HL-60 (cell line): Measurements from ENCODE around the gene DUSP22.

Experiments
- DNase-seq, 2 experiments: peaks; one replicate each; pipeline ENCODE4 v3.0.0-alpha.2; 2010 to 2020; ENCODE audit warnings: low read depth in 1 of 2, low spot score in 1 of 2
- H3K27ac ChIP-seq: fragments of 250-450 bp; sonication (Bioruptor Pico); replicated peaks from 2 replicates; pipeline ENCODE4 v1.5.1; 2020; ENCODE audit warnings: mild to moderate bottlenecking, moderate library complexity
- H3K27me3 ChIP-seq: fragments of 250-450 bp; sonication (Bioruptor Pico); 2 replicates; pipeline ENCODE4 v1.5.1; 2021; ENCODE audit warnings: mild to moderate bottlenecking, moderate library complexity; ENCODE audit not compliant: insufficient read depth, poor library complexity, severe bottlenecking
- H3K4me3 ChIP-seq: replicated peaks from 2 replicates; pipeline ENCODE4 v1.5.1; 2011; ENCODE audit warnings: mild to moderate bottlenecking, control low read depth, low read length; ENCODE audit not compliant: insufficient read depth
- CTCF ChIP-seq: IDR thresholded peaks from one replicate; pipeline ENCODE4 v1.5.1; 2011; ENCODE audit warnings: low read length, control low read depth, inconsistent platforms; ENCODE audit not compliant: insufficient read depth
- GABPA ChIP-seq: IDR thresholded peaks from 2 replicates; pipeline ENCODE4 v1.6.1; 2012; ENCODE audit warnings: low read depth
- POLR2AphosphoS5 ChIP-seq: IDR thresholded peaks from 2 replicates; pipeline ENCODE4 v1.6.1; 2012; ENCODE audit warnings: low read depth
- SPI1 ChIP-seq: IDR thresholded peaks from 2 replicates; pipeline ENCODE4 v1.6.1; 2012; ENCODE audit warnings: low read depth, mild to moderate bottlenecking, borderline replicate concordance
- TF ChIP-seq, protein P1 (sequence below): IDR thresholded peaks from 2 replicates; pipeline ENCODE4 v1.6.1; 2012; ENCODE audit warnings: low read depth; ENCODE audit not compliant: insufficient replicate concordance

The DUSP22 gene

GRCh38 chr6:328924-329323 is 36.6 kb downstream of the DUSP22 start:
- H3K27me3 ChIP-seq: no peaks in the 10 kb centered on the region
- TF ChIP-seq CTCF (no peak), SPI1 (no peak), GABPA (no peak), POLR2AphosphoS5 (no peak)
- TF ChIP-seq, protein P1, sequence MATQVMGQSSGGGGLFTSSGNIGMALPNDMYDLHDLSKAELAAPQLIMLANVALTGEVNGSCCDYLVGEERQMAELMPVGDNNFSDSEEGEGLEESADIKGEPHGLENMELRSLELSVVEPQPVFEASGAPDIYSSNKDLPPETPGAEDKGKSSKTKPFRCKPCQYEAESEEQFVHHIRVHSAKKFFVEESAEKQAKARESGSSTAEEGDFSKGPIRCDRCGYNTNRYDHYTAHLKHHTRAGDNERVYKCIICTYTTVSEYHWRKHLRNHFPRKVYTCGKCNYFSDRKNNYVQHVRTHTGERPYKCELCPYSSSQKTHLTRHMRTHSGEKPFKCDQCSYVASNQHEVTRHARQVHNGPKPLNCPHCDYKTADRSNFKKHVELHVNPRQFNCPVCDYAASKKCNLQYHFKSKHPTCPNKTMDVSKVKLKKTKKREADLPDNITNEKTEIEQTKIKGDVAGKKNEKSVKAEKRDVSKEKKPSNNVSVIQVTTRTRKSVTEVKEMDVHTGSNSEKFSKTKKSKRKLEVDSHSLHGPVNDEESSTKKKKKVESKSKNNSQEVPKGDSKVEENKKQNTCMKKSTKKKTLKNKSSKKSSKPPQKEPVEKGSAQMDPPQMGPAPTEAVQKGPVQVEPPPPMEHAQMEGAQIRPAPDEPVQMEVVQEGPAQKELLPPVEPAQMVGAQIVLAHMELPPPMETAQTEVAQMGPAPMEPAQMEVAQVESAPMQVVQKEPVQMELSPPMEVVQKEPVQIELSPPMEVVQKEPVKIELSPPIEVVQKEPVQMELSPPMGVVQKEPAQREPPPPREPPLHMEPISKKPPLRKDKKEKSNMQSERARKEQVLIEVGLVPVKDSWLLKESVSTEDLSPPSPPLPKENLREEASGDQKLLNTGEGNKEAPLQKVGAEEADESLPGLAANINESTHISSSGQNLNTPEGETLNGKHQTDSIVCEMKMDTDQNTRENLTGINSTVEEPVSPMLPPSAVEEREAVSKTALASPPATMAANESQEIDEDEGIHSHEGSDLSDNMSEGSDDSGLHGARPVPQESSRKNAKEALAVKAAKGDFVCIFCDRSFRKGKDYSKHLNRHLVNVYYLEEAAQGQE: no peak
- H3K27ac ChIP-seq: no peak overlapping the region
- DNase-seq: no peak
- no peak overlapping the region for H3K4me3 ChIP-seq

GRCh38 chr6:329888-330691 is 37.8 kb downstream of the DUSP22 start:
- Histone ChIP-seq H3K4me3 (no peak overlapping the region), H3K27ac (no peak overlapping the region), H3K27me3 (no peaks in the 10 kb centered on the region)
- TF ChIP-seq POLR2AphosphoS5 (no peak), SPI1 (no peak)
- DNase-seq: no peak

DNA sequence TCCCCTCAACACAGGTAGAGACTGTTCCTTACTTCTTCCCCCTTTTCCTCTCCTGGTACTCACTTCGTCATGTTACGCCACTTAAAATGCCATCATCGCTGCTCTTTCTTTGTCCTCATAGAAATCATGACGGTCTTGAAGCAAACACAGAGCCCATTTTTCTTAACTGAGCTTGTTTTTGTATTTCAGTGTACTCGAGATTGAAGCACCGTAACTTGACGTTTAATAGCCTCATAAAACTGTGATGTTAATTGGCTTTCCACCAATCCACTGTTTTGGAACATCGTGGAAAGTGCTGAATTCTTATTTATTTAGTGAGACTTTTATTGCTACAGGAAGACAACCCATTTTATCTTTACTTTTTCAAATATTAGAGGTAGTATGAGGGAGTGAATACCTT is 38.7 kb downstream of the DUSP22 start:
- Histone ChIP-seq H3K27me3 (no peaks in the 10 kb centered on the region), H3K4me3 (no peak overlapping the region), H3K27ac (no peak overlapping the region)
- TF ChIP-seq POLR2AphosphoS5 (no peak), CTCF (no peak), GABPA (no peak), SPI1 (no peak)
- TF ChIP-seq, protein P1: no peak
- DNase-seq: no peak

DNA sequence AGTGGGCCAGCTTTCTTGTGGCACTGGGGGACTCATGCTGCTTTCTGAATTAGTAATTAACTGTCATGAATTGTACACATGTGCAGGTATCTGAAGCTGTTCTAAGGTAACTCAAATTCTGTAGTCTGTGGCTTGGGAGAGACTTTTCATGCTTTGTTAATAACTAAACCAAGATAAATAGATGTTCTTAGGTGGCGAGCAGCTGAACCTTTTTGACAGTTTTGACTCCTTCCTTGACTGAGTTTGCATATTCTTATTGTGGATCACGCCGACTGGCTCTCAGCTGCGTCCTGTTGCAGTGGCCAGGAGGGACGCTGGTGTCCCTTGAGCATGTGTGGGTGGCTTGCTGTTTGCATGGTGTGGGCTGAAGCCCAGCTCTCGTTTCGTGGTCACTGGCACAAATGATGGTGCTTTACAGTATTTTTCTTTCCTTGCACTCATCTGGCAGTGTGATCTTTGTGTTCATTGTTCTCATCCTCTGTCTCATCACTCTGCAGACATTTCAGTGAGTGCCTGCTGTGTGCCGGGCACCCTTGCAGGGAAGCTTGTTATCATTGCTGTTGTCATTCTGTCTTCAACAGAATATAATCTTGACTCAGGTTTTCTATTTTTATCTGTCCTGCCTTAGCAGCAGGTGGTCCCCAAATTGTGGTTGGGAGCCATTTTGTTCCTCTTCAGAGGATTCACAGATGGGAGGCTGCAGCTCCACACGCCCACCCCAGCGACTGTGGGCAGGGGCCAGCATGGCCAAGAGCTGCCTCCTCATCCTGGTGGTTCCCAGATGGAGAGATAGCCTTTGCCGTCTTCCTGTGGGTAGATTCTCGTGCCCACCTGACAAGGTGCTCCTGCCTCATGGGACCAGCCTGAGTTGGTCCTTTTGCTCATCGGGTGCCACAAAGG is 39.6 kb downstream of the DUSP22 start:
- TF ChIP-seq CTCF (no peak), POLR2AphosphoS5 (no peak), SPI1 (no peak), GABPA (no peak)
- TF ChIP-seq, protein P1: no peak
- H3K27me3 ChIP-seq: no peaks in the 10 kb centered on the region

More for the DNA sequence above, 39.6 kb downstream of the DUSP22 start:
- no peak for DNase-seq
- no peak overlapping the region for H3K4me3 ChIP-seq
- H3K27ac ChIP-seq: no peak overlapping the region
